ENCODE measurements around the gene AOX1. TPM values are rescaled to one million over a fixed set of nuclear protein-coding genes. Genes with fewer than 3 reads are reported as not detected.
A peak's percentile ranks its signal among the peaks of the same experiment; 100 is the strongest.

The AOX1 gene
- total RNA-seq, 1 donor from 2014 or later: 16.8 TPM

- no peak for DNase-seq (ENCODE audit: low read depth)
- peak; percentile 75 for TF ChIP-seq CTCF (conservative IDR thresholded peaks at IDR 0.05; ENCODE audit: low read depth, low read length)
- no peak overlapping the region for H3K4me3 ChIP-seq (ENCODE audit: low read depth, low read length)
Measured at GRCh38 chr2:200578778-200579177, 7.0 kb upstream of the AOX1 start.

DNA sequence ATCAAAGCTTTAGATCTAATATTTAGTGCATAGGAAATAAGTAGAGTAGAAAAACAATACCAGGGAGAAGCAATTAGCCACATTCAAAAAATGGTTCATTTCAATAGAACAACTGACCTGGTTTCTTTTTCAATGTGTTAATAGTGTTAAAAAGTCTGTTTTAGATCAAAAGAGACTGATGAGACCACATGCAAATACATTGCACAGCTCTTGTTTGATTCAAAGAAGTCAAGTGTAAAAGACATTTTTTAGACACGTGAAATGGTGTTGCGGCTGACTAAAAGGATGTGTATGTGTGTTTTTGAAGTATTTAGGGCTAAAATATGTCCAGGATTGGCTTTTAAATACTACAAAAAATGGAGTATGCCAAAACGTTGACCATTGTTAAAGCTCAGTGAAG is 1.2 kb upstream of the AOX1 start:
- no peak for TF ChIP-seq CTCF (conservative IDR thresholded peaks at IDR 0.05; ENCODE audit: low read depth, low read length)

DNA sequence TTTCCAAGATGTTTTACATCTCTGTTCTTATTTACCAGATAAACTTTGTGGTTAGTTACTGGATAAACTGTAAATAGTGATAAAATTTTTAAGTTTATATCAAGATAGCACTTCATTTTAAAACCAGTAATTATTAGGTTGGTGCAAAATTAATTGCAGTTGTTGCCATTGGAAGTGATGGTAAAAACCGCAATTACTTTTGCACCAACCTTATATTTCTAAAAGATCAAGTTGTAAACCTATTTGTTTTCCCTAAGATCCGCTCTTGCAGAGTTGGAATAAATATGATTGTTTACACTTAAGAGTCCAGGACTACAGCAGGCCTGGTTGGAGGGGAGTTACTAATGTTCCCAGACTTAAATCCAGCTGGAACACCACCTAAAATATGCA is 479 bp upstream of the AOX1 start:
- H3K4me3 ChIP-seq (ENCODE audit: low read depth, low read length): peak overlapping the region; percentile 69
- no peak for DNase-seq (ENCODE audit: low read depth)
- TF ChIP-seq CTCF (conservative IDR thresholded peaks at IDR 0.05; ENCODE audit: low read depth, low read length): no peak

More for the DNA sequence above, 1.2 kb upstream of the AOX1 start:
- DNase-seq (ENCODE audit: low read depth): no peak
- no peak overlapping the region for H3K4me3 ChIP-seq (ENCODE audit: low read depth, low read length)

- no peak for DNase-seq (ENCODE audit: low read depth)
- peak overlapping the region; percentile 69 for H3K4me3 ChIP-seq (ENCODE audit: low read depth, low read length)
- no peak for TF ChIP-seq CTCF (conservative IDR thresholded peaks at IDR 0.05; ENCODE audit: low read depth, low read length)
Measured at GRCh38 chr2:200586644-200586975, 796 bp downstream of the AOX1 start.

GRCh38 chr2:200587007-200587616 is 1.3 kb downstream of the AOX1 start:
- peak overlapping the region; percentile 69 for H3K4me3 ChIP-seq (ENCODE audit: low read depth, low read length)
- DNase-seq (ENCODE audit: low read depth): no peak
- no peak for TF ChIP-seq CTCF (conservative IDR thresholded peaks at IDR 0.05; ENCODE audit: low read depth, low read length)

GRCh38 chr2:200588076-200588678 is 2.4 kb downstream of the AOX1 start:
- DNase-seq (ENCODE audit: low read depth): no peak
- no peak overlapping the region for H3K4me3 ChIP-seq (ENCODE audit: low read depth, low read length)
- no peak for TF ChIP-seq CTCF (conservative IDR thresholded peaks at IDR 0.05; ENCODE audit: low read depth, low read length)

DNA sequence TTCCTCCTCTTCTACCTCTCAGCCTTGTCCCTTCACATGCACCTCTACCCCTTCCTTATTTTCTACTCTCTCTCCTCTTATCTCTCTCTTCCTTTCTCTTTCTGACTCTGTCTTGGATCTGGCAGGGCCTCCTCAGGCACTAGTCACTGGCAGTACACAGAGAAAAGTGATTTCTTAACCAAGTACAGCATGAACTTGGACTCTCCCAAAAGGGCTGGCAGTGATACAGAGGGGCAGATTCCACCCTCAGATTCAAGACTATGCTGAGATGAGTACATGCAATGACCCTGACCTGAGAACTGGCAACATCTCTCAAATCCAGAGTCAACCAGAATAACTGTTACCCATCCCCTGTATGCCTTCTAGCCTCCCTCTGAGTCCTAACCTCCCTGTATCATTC is 4.3 kb downstream of the AOX1 start:
- no peak for TF ChIP-seq CTCF (conservative IDR thresholded peaks at IDR 0.05; ENCODE audit: low read depth, low read length)

More for the DNA sequence above, 4.3 kb downstream of the AOX1 start:
- H3K4me3 ChIP-seq (ENCODE audit: low read depth, low read length): no peak overlapping the region
- no peak for DNase-seq (ENCODE audit: low read depth)

Measured in epithelial cell of proximal tubule (primary cell).